B cell (primary cell): Measurements from ENCODE around the gene LEMD1. TPM values are rescaled to one million over a fixed set of nuclear protein-coding genes. Genes with fewer than 3 reads are reported as not detected.

Experiments used
- ATAC-seq: fragments of 200-7000 bp; cut with Tn5 transposase; one replicate; pipeline ENCODE4 v1.10.0; 2021; ENCODE audit warnings: low read depth, mild to moderate bottlenecking, moderate number of reproducible peaks, moderate library complexity
- CTCF ChIA-PET: fragments of 350-600 bp; sonication (Branson Sonifier 250); formaldehyde crosslinking; loops from one replicate; lab custom pipeline; 2021; ENCODE audit warnings: antibody characterized with exemption, inconsistent platforms; lab: Charles Lee
- POLR2A ChIA-PET: fragments of 350-600 bp; sonication (Branson Sonifier 250); formaldehyde crosslinking; loops from one replicate; lab custom pipeline; 2021; ENCODE audit warnings: antibody characterized with exemption; lab: Charles Lee
- DNase-seq: peaks from one replicate; pipeline ENCODE4 v3.0.0; 2013
- H2AFZ ChIP-seq: 2 replicates; pipeline ENCODE4 v1.6.1; 2012; ENCODE audit warnings: mild to moderate bottlenecking, low read depth, low read length; ENCODE audit not compliant: insufficient read depth, poor library complexity, severe bottlenecking
- H3K27ac ChIP-seq, 2 donors: 1 replicate in 1 of 2; 2 replicates in 1 of 2; pipeline ENCODE4 v1.5.1; 2012 to 2013; ENCODE audit warnings: low read length in 2 of 2, mild to moderate bottlenecking in 2 of 2, moderate library complexity in 1 of 2
- H3K27me3 ChIP-seq, 4 experiments: fragments of 200-600 bp in 1 of 4; sonication (generic) in 1 of 4; replicated peaks in 1 of 4; 1 replicate in 2 of 4; 2 replicates in 2 of 4; pipeline versions ENCODE4 v1.6.1 to v1.7.0; 2013 to 2016; ENCODE audit warnings: low read length in 3 of 4, mild to moderate bottlenecking in 2 of 4, mixed read lengths in 1 of 4, moderate library complexity in 1 of 4; ENCODE audit not compliant: insufficient read depth in 4 of 4, control insufficient read depth in 3 of 4; ENCODE audit errors: control extremely low read depth in 1 of 4
- H3K36me3 ChIP-seq, 2 experiments: replicated peaks in 1 of 2; 1 replicate in 1 of 2; 2 replicates in 1 of 2; pipeline versions ENCODE4 v1.6.1 to v1.7.1; 2013; ENCODE audit warnings: low read length in 1 of 2; ENCODE audit not compliant: insufficient read depth in 2 of 2, control insufficient read depth in 1 of 2; ENCODE audit errors: control extremely low read depth in 1 of 2, extremely low read depth in 1 of 2
- H3K4me1 ChIP-seq, 2 donors: fragments of 200-600 bp in 1 of 2; sonication (generic) in 1 of 2; 1 replicate in 1 of 2; 2 replicates in 1 of 2; pipeline versions ENCODE4 v1.5.1 to v1.6.1; 2013 to 2017; ENCODE audit warnings: low read length in 2 of 2; ENCODE audit not compliant: control insufficient read depth in 2 of 2, insufficient read depth in 2 of 2
- H3K4me2 ChIP-seq: replicated peaks from 2 replicates; pipeline ENCODE3; 2012; ENCODE audit warnings: mild to moderate bottlenecking, low read depth, low read length; ENCODE audit not compliant: poor library complexity, severe bottlenecking
- H3K4me3 ChIP-seq, 5 experiments: fragments of 200-600 bp in 1 of 5; sonication (generic) in 1 of 5; 1 replicate in 3 of 5; 2 replicates in 2 of 5; pipeline versions ENCODE4 v1.5.1 to v1.7.0; 2011 to 2016; ENCODE audit warnings: low read length in 4 of 5, mild to moderate bottlenecking in 4 of 5, low read depth in 2 of 5, control low read depth in 1 of 5, moderate library complexity in 1 of 5; ENCODE audit not compliant: insufficient read depth in 1 of 5; ENCODE audit errors: control extremely low read depth in 1 of 5, extremely low read depth in 1 of 5
- H3K79me2 ChIP-seq: fragments of 200-600 bp; sonication (generic); one replicate; pipeline ENCODE4 v1.6.0; 2016; ENCODE audit warnings: low read length; ENCODE audit not compliant: control insufficient read depth, insufficient read depth
- H3K9ac ChIP-seq: fragments of 200-600 bp; sonication (generic); 2 replicates; pipeline ENCODE4 v1.6.1; 2017; ENCODE audit warnings: mild to moderate bottlenecking, low read length, moderate library complexity
- H3K9me3 ChIP-seq, 3 donors: one replicate each; pipeline versions ENCODE4 v1.6.1 to v1.7.1; 2013; ENCODE audit warnings: low read length in 2 of 3; ENCODE audit not compliant: control insufficient read depth in 2 of 3, insufficient read depth in 1 of 3; ENCODE audit errors: control extremely low read depth in 1 of 3
- H4K20me1 ChIP-seq: 2 replicates; pipeline ENCODE4 v1.6.0; 2012; ENCODE audit warnings: mild to moderate bottlenecking, low read length; ENCODE audit not compliant: insufficient read depth, control insufficient read depth, poor library complexity, severe bottlenecking
- H3K27ac Mint-ChIP-seq: one replicate; pipeline ENCODE4 v1.8.0; 2021; ENCODE audit warnings: mixed read lengths
- H3K27me3 Mint-ChIP-seq: one replicate; pipeline ENCODE4 v1.8.0; 2021; ENCODE audit warnings: mixed read lengths
- H3K4me1 Mint-ChIP-seq: one replicate; pipeline ENCODE4 v1.8.0; 2021; ENCODE audit warnings: mixed read lengths
- H3K4me3 Mint-ChIP-seq: one replicate; pipeline ENCODE4 v1.8.0; 2021; ENCODE audit warnings: mixed read lengths
- H3K9me3 Mint-ChIP-seq: one replicate; pipeline ENCODE4 v1.8.0; 2022; ENCODE audit warnings: mixed read lengths; ENCODE audit not compliant: insufficient read depth
- EZH2 ChIP-seq: IDR thresholded peaks from 2 replicates; pipeline ENCODE4 v1.6.1; 2012; ENCODE audit warnings: borderline replicate concordance, low read depth, mild to moderate bottlenecking, moderate library complexity, low read length; ENCODE audit not compliant: insufficient read depth, poor library complexity, severe bottlenecking
- WGBS: methylation state at CpG from one replicate; pipeline ENCODE4 v1.1.5; 2013; ENCODE audit warnings: missing lambda C conversion rate; ENCODE audit not compliant: insufficient coverage; 5-methylcytosine and 5-hydroxymethylcytosine counted together
- intact Hi-C: fragments of 100-400 bp; cut with micrococcal nuclease; formaldehyde crosslinking; loops from one replicate; pipeline ENCODE4 v1.10.0; 2022
- polyA plus RNA-seq: library from polyadenylated mRNA; depleted of rRNA; stranded (reverse); fragments of >200 nt; gene quantifications from 2 replicates; pipeline ENCODE4 v1.2.3, GENCODE V29; 2012
- total RNA-seq, 2 donors: library from RNA; stranded (reverse); fragments of 120-200 nt in 1 of 2; gene quantifications; 1 replicate in 1 of 2; 2 replicates in 1 of 2; pipeline versions ENCODE4 v1.2.3 to v1.2.4, GENCODE V29; 2013 to 2022
- TF ChIP-seq, protein P1 (sequence below): fragments of 200-600 bp; IDR thresholded peaks from one replicate; pipeline ENCODE4 v1.8.0; 2022; ENCODE audit warnings: antibody characterized with exemption, mild to moderate bottlenecking

The LEMD1 gene
- total and polyA plus RNA-seq, 2 donors (not counting 1 experiment from before 2014, with no cell fraction given) = 0.57 TPM; not detected in 1

DNA sequence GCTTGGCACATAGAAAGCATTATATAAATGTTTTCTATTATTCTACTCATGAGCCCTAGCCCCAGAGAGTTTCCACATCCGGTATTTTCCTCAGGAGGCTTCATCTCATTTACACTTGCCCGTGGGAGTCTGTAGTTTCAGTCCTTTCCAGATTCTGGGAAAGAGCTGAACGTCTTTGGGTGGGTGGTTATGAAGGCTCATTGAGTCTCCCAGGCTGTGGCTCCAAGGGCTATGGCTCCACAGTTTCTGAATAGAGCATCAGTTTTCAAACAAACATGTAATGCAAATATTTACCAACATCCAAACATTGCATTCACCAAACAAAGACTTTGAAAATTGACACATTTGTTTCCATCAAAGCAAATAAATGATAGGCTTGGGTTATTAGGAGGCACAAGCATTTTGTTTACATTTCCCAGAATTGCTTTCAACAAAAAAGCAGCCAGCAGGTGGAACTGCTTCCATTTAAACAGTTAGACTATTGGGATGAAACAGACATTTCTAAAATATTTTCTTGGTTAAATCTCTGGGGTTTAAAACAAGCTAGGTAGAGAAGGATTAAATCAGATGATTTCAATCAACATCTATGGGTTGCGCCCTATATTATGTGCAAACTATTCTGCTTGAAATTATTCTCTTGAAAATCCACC lies 1.3 kb upstream of the LEMD1 start:
- Mint-ChIP-seq H3K27ac (no peak overlapping the region), H3K4me3 (no peak overlapping the region), H3K9me3 (no peaks in the 10 kb centered on the region), H3K4me1 (no peaks in the 10 kb centered on the region), H3K27me3 (peaks cover 30% of the 10 kb centered on the region)
- Histone ChIP-seq H3K27ac (no peak overlapping the region), H3K79me2 (no peaks in the 10 kb centered on the region), H3K4me2 (no peak overlapping the region), H3K27me3 (peaks cover 0 to 12% (median 2%) of the 10 kb centered on the region in 4 experiments), H4K20me1 (no peaks in the 10 kb centered on the region), H2AFZ (no peak overlapping the region), H3K9ac (no peak overlapping the region), H3K4me3 (no peak overlapping the region), H3K36me3 (no peaks in the 10 kb centered on the region), H3K4me1 (no peaks in the 10 kb centered on the region), H3K9me3 (no peaks in the 10 kb centered on the region)
- ATAC-seq (no peak), DNase-seq (no peak)
- intact Hi-C loops = no loop called here
- WGBS = no CpG with 5 or more reads among the region's 4 CpGs
- CTCF ChIA-PET = interaction anchor here (1.2 to 6.2 kb wide), 3 partner anchors 19 to 64 kb away, joined by 3 to 59 read pairs (median 3); no protein-coding TSS in a partner anchor
- POLR2A ChIA-PET = no interaction called here
- TF ChIP-seq EZH2 = no peak
- TF ChIP-seq, protein P1, sequence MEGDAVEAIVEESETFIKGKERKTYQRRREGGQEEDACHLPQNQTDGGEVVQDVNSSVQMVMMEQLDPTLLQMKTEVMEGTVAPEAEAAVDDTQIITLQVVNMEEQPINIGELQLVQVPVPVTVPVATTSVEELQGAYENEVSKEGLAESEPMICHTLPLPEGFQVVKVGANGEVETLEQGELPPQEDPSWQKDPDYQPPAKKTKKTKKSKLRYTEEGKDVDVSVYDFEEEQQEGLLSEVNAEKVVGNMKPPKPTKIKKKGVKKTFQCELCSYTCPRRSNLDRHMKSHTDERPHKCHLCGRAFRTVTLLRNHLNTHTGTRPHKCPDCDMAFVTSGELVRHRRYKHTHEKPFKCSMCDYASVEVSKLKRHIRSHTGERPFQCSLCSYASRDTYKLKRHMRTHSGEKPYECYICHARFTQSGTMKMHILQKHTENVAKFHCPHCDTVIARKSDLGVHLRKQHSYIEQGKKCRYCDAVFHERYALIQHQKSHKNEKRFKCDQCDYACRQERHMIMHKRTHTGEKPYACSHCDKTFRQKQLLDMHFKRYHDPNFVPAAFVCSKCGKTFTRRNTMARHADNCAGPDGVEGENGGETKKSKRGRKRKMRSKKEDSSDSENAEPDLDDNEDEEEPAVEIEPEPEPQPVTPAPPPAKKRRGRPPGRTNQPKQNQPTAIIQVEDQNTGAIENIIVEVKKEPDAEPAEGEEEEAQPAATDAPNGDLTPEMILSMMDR = no peak

DNA sequence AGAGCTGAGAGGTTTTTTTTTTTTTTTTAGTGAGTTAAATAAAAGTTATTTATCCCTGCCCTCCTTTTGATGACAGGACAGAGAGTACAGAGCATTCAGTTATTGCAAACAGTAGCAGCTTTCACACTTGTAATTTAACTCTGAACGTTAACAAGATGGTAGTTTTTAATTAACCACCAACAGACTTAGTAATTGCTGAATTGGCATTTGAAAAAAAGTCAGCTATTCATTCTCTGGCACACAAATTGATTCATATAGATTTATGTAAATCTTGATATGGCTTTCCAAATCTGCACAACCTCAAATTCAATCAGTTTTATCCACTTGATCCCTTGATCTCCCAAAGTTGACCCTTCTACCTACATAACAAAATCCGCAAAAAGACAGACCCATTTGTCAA lies 918 bp downstream of the LEMD1 start:
- Histone ChIP-seq H4K20me1 (no peaks in the 10 kb centered on the region), H3K27me3 (peaks cover 0 to 12% (median 2%) of the 10 kb centered on the region in 4 experiments), H2AFZ (no peak overlapping the region), H3K27ac (no peak overlapping the region), H3K9ac (no peak overlapping the region), H3K9me3 (no peaks in the 10 kb centered on the region), H3K4me3 (no peak overlapping the region), H3K4me1 (no peaks in the 10 kb centered on the region), H3K36me3 (no peaks in the 10 kb centered on the region), H3K4me2 (no peak overlapping the region), H3K79me2 (no peaks in the 10 kb centered on the region)
- DNase-seq = no peak
- ChIA-PET POLR2A (no interaction called here), CTCF (interaction anchor here (0.6 to 1.3 kb wide), 6 partner anchors 8 to 761 kb away, joined by 3 to 9 read pairs (median 4); no protein-coding TSS in a partner anchor)
- Mint-ChIP-seq H3K27ac (no peak overlapping the region), H3K4me3 (no peak overlapping the region), H3K4me1 (no peaks in the 10 kb centered on the region), H3K9me3 (no peaks in the 10 kb centered on the region), H3K27me3 (peaks cover 34% of the 10 kb centered on the region)
- ATAC-seq = no peak
- no CpG with 5 or more reads among the region's 2 CpGs for WGBS
- TF ChIP-seq, protein P1 = no peak
- no peak for TF ChIP-seq EZH2
- intact Hi-C loops = no loop called here
